ENCODE results near the gene ZDHHC19.

DNA sequence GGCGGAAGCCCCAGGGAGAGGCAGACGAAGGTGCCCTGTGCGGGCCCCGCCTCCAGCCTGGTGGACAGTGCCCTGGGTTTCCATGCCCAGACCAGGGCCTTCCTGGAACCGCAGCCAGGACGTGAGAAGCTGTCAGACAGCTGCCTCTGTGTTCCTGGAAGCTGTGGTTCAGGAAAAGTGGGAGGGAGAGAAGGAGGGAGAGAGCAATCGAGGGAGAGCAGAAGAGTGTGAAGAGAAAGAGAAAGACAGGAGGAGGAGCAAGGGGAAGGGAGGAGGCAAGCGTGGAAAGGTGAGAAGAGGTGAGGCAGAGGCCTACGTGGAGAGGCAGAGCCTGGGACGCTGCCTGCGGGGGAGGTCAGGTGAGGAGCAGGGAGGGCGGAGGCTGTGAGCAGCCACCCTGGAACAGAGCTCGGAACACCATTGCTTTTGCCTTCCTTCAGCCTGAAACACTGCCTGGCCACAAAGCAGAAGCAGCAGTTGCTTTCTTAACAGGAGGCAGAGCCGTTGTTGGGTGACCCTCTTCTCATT lies 18.6 kb downstream of the ZDHHC19 start:
- TF ChIP-seq, protein P1, sequence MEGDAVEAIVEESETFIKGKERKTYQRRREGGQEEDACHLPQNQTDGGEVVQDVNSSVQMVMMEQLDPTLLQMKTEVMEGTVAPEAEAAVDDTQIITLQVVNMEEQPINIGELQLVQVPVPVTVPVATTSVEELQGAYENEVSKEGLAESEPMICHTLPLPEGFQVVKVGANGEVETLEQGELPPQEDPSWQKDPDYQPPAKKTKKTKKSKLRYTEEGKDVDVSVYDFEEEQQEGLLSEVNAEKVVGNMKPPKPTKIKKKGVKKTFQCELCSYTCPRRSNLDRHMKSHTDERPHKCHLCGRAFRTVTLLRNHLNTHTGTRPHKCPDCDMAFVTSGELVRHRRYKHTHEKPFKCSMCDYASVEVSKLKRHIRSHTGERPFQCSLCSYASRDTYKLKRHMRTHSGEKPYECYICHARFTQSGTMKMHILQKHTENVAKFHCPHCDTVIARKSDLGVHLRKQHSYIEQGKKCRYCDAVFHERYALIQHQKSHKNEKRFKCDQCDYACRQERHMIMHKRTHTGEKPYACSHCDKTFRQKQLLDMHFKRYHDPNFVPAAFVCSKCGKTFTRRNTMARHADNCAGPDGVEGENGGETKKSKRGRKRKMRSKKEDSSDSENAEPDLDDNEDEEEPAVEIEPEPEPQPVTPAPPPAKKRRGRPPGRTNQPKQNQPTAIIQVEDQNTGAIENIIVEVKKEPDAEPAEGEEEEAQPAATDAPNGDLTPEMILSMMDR (IDR thresholded peaks at IDR 0.05 in 4 of 5, conservative IDR thresholded peaks at IDR 0.05 in 1 of 5): no peak
- TF ChIP-seq POLR2A (IDR thresholded peaks at IDR 0.05): no peak
